H1 (cell line): ENCODE results near the gene CCBE1. TPM values are rescaled to one million over a fixed set of nuclear protein-coding genes. Genes with fewer than 3 reads are reported as not detected.

Experiments used
- CTCF ChIA-PET: fragments of 300-600 bp; sonication (Branson Sonifier 250); formaldehyde crosslinking; loops from one replicate; lab custom pipeline; 2021; ENCODE audit not compliant: partially characterized antibody; lab: Charles Lee
- POLR2A ChIA-PET: fragments of 300-600 bp; sonication (Branson Sonifier 250); formaldehyde crosslinking; loops from one replicate; lab custom pipeline; 2021; ENCODE audit warnings: inconsistent platforms; ENCODE audit not compliant: partially characterized antibody; lab: Charles Lee
- DNase-seq, 2 experiments: peaks; one replicate each; pipeline versions ENCODE4 v3.0.0 to v3.0.0-alpha.2; 2010 to 2022; ENCODE audit warnings: low spot score in 2 of 2, low read depth in 1 of 2, mixed read lengths in 1 of 2
- FAIRE-seq: peaks from 2 replicates; lab custom pipeline; 2011; peaks lifted over from hg19 to GRCh38; lab: Jason Lieb, UNC
- H2AFZ ChIP-seq: 2 replicates; pipeline ENCODE4 v1.8.1; 2012; ENCODE audit warnings: low read length, inconsistent platforms
- H2AK5ac ChIP-seq: 2 replicates; pipeline ENCODE4 v1.6.1; 2013; ENCODE audit warnings: low read depth, low read length
- H2BK120ac ChIP-seq: replicated peaks from 2 replicates; pipeline ENCODE3; 2013; ENCODE audit warnings: low read depth, low read length, inconsistent platforms
- H2BK12ac ChIP-seq: 2 replicates; pipeline ENCODE4 v1.6.1; 2013; ENCODE audit warnings: low read depth, low read length
- H2BK15ac ChIP-seq: 2 replicates; pipeline ENCODE4 v1.6.1; 2013; ENCODE audit warnings: low read length
- H2BK20ac ChIP-seq: 2 replicates; pipeline ENCODE4 v1.6.1; 2013; ENCODE audit warnings: low read length
- H2BK5ac ChIP-seq: 2 replicates; pipeline ENCODE4 v1.6.1; 2013; ENCODE audit warnings: low read depth, low read length
- H3K14ac ChIP-seq: 2 replicates; pipeline ENCODE4 v1.6.1; 2013; ENCODE audit warnings: inconsistent platforms; ENCODE audit not compliant: insufficient read length
- H3K18ac ChIP-seq: 2 replicates; pipeline ENCODE4 v1.6.1; 2013; ENCODE audit warnings: low read length; ENCODE audit errors: extremely low read depth
- H3K23ac ChIP-seq: 2 replicates; pipeline ENCODE4 v1.6.1; 2013; ENCODE audit warnings: inconsistent platforms; ENCODE audit not compliant: insufficient read length
- H3K23me2 ChIP-seq: 2 replicates; pipeline ENCODE4 v1.6.1; 2013; ENCODE audit warnings: low read depth, low read length
- H3K27ac ChIP-seq: 2 replicates; pipeline ENCODE4 v1.6.1; 2011; ENCODE audit warnings: low read depth, low read length, inconsistent platforms
- H3K27me3 ChIP-seq, 4 experiments: replicated peaks in 1 of 4; 1 replicate in 1 of 4; 2 replicates in 3 of 4; pipeline versions ENCODE4 v1.6.1 to v1.8.1; 2011 to 2013; ENCODE audit warnings: low read length in 3 of 4, mild to moderate bottlenecking in 3 of 4, inconsistent platforms in 2 of 4, mixed read lengths in 2 of 4, moderate library complexity in 1 of 4; ENCODE audit not compliant: control insufficient read depth in 3 of 4, insufficient read depth in 3 of 4; ENCODE audit errors: extremely low read depth in 1 of 4
- H3K36me3 ChIP-seq, 4 experiments: 2 replicates each; pipeline versions ENCODE4 v1.6.1 to v1.8.1; 2011 to 2013; ENCODE audit warnings: mild to moderate bottlenecking in 4 of 4, low read length in 3 of 4, moderate library complexity in 2 of 4, control low read depth in 1 of 4, inconsistent platforms in 1 of 4; ENCODE audit not compliant: insufficient read depth in 4 of 4, control insufficient read depth in 2 of 4
- H3K4ac ChIP-seq: replicated peaks from 2 replicates; pipeline ENCODE3; 2013; ENCODE audit warnings: low read length, low read depth, mixed read lengths, inconsistent platforms; ENCODE audit not compliant: insufficient read length
- H3K4me1 ChIP-seq, 4 experiments: replicated peaks in 1 of 4; 1 replicate in 1 of 4; 2 replicates in 3 of 4; pipeline versions ENCODE4 v1.6.1 to v1.8.1; 2011 to 2013; ENCODE audit warnings: low read length in 3 of 4, inconsistent platforms in 2 of 4, mixed read lengths in 1 of 4; ENCODE audit not compliant: insufficient read depth in 4 of 4, control insufficient read depth in 3 of 4
- H3K4me2 ChIP-seq, 2 experiments: 2 replicates each; pipeline versions ENCODE4 v1.6.1 to v1.8.1; 2011 to 2013; ENCODE audit warnings: low read depth in 2 of 2, low read length in 2 of 2, control low read depth in 1 of 2, inconsistent platforms in 1 of 2, mild to moderate bottlenecking in 1 of 2; ENCODE audit not compliant: insufficient read depth in 1 of 2
- H3K4me3 ChIP-seq, 4 experiments: fragments of 200-600, 300-600 bp in 1 of 4; sonication (generic), shearing (Covaris generic), sonication (Bioruptor Twin) in 1 of 4; 2 replicates each; pipeline versions ENCODE4 v1.5.1 to v1.8.1; 2011 to 2016; ENCODE audit warnings: low read length in 4 of 4, low read depth in 3 of 4, control low read depth in 2 of 4, inconsistent platforms in 2 of 4, mild to moderate bottlenecking in 2 of 4, mixed read lengths in 1 of 4, moderate library complexity in 1 of 4; ENCODE audit not compliant: insufficient read depth in 2 of 4; ENCODE audit errors: extremely low read depth in 1 of 4
- H3K56ac ChIP-seq: replicated peaks from 2 replicates; pipeline ENCODE3; 2013; ENCODE audit warnings: low read depth, mild to moderate bottlenecking, mixed read lengths, low read length, inconsistent platforms; ENCODE audit not compliant: insufficient read length
- H3K79me1 ChIP-seq: 2 replicates; pipeline ENCODE4 v1.6.1; 2013; ENCODE audit warnings: low read depth, low read length, control low read depth
- H3K79me2 ChIP-seq, 2 experiments: 2 replicates each; pipeline versions ENCODE4 v1.6.1 to v1.8.1; 2012 to 2013; ENCODE audit warnings: low read length in 2 of 2, mild to moderate bottlenecking in 2 of 2, inconsistent platforms in 1 of 2; ENCODE audit not compliant: insufficient read depth in 2 of 2, control insufficient read depth in 1 of 2
- H3K9ac ChIP-seq, 4 experiments: replicated peaks in 1 of 4; 1 replicate in 1 of 4; 2 replicates in 3 of 4; pipeline versions ENCODE4 v1.6.1 to v1.8.1; 2011 to 2013; ENCODE audit warnings: low read depth in 3 of 4, low read length in 3 of 4, control low read depth in 2 of 4, mild to moderate bottlenecking in 2 of 4, moderate library complexity in 2 of 4, inconsistent platforms in 1 of 4; ENCODE audit errors: extremely low read depth in 1 of 4
- H3K9me3 ChIP-seq, 2 experiments: 2 replicates each; pipeline versions ENCODE4 v1.6.1 to v1.8.1; 2012 to 2013; ENCODE audit warnings: mild to moderate bottlenecking in 2 of 2, moderate library complexity in 2 of 2, control low read depth in 1 of 2, inconsistent platforms in 1 of 2, low read depth in 1 of 2, low read length in 1 of 2, mixed read lengths in 1 of 2; ENCODE audit not compliant: insufficient read depth in 2 of 2
- H4K20me1 ChIP-seq, 2 experiments: replicated peaks in 1 of 2; 2 replicates each; pipeline versions ENCODE3 to v1.8.1; 2011 to 2013; ENCODE audit warnings: inconsistent platforms in 2 of 2, low read length in 2 of 2, mild to moderate bottlenecking in 1 of 2; ENCODE audit not compliant: insufficient read depth in 2 of 2, control insufficient read depth in 1 of 2
- H4K5ac ChIP-seq: 2 replicates; pipeline ENCODE4 v1.6.1; 2013; ENCODE audit warnings: low read length, low read depth, mixed read lengths, inconsistent platforms; ENCODE audit not compliant: insufficient read length
- H4K8ac ChIP-seq: 2 replicates; pipeline ENCODE4 v1.8.0; 2013; ENCODE audit warnings: mild to moderate bottlenecking, moderate library complexity, low read length, inconsistent platforms; ENCODE audit not compliant: insufficient read depth; ENCODE audit errors: extremely low read depth
- H4K91ac ChIP-seq: replicated peaks from 2 replicates; pipeline ENCODE3; 2013; ENCODE audit warnings: low read length, mixed read lengths, inconsistent platforms; ENCODE audit not compliant: insufficient read length
- ASH2L ChIP-seq: fragments of 200-600, 300-600 bp; sonication (generic); IDR thresholded peaks from one replicate; pipeline ENCODE4 v1.7.1; 2017; ENCODE audit warnings: low read length
- BRCA1 ChIP-seq: IDR thresholded peaks from 2 replicates; pipeline ENCODE4 v1.6.1; 2012; ENCODE audit warnings: low read depth, low read length, improper control_type of control experiment
- CHD2 ChIP-seq: IDR thresholded peaks from 2 replicates; pipeline ENCODE4 v1.6.1; 2012; ENCODE audit warnings: low read length, improper control_type of control experiment
- EGR1 ChIP-seq: IDR thresholded peaks from 2 replicates; pipeline ENCODE4 v1.6.1; 2011; ENCODE audit warnings: low read depth, low read length, borderline replicate concordance
- FOSL1 ChIP-seq: IDR thresholded peaks from 2 replicates; pipeline ENCODE4 v1.6.1; 2011; ENCODE audit warnings: mild to moderate bottlenecking, low read depth, low read length, moderate library complexity; ENCODE audit not compliant: insufficient read depth
- KDM4A ChIP-seq: IDR thresholded peaks from one replicate; pipeline ENCODE4 v1.7.1; 2012; ENCODE audit warnings: low read depth, mild to moderate bottlenecking, moderate library complexity, low read length, inconsistent platforms; ENCODE audit not compliant: severe bottlenecking
- NANOG ChIP-seq: IDR thresholded peaks from 2 replicates; pipeline ENCODE4 v1.6.1; 2011; ENCODE audit warnings: low read length, low read depth, mild to moderate bottlenecking, inconsistent platforms; ENCODE audit not compliant: insufficient read depth, poor library complexity, severe bottlenecking
- POLR2AphosphoS5 ChIP-seq: IDR thresholded peaks from 2 replicates; pipeline ENCODE4 v1.6.1; 2011; ENCODE audit warnings: low read depth, low read length
- SP1 ChIP-seq: IDR thresholded peaks from 2 replicates; pipeline ENCODE4 v1.6.1; 2011; ENCODE audit warnings: low read depth, low read length
- YY1 ChIP-seq: IDR thresholded peaks from 2 replicates; pipeline ENCODE4 v1.6.1; 2011; ENCODE audit warnings: low read depth, mild to moderate bottlenecking, low read length
- WGBS, 2 experiments: shearing (Covaris generic) in 1 of 2; methylation state at CpG; one replicate each; pipeline versions ENCODE4 v1.1.6 to v1.1.7; 2013 to 2015; ENCODE audit warnings: low lambda C conversion rate in 2 of 2, mixed read lengths in 2 of 2, inconsistent platforms in 1 of 2, low coverage in 1 of 2, missing lambda C conversion rate in 1 of 2; ENCODE audit not compliant: insufficient replicate concordance in 2 of 2, insufficient coverage in 1 of 2, insufficient read length in 1 of 2; ENCODE audit errors: extremely low coverage in 1 of 2, missing lambda C conversion rate in 1 of 2; 5-methylcytosine and 5-hydroxymethylcytosine counted together
- polyA plus RNA-seq, 7 experiments: library from polyadenylated mRNA; depleted of rRNA in 3 of 7; stranded (reverse) in 5 of 7; unstranded in 2 of 7; fragments of >200 nt in 5 of 7; fragments of 200-250 nt in 2 of 7; gene quantifications; 1 replicate in 5 of 7; 2 replicates in 1 of 7; 4 replicates in 1 of 7; pipeline versions ENCODE4 v1.2.1 to v1.2.3, GENCODE V29; 2011 to 2013; ENCODE audit warnings: missing spikeins in 2 of 7, mixed read lengths in 2 of 7
- total RNA-seq: library from RNA; stranded (reverse); fragmentation: NEBNext Ultra II Directional; extraction: Animal tissue kit (Norgen Biotek cat#: 25700); gene quantifications from 2 replicates; pipeline ENCODE4 v1.2.1, GENCODE V29; 2021

CCBE1 gene
- total and polyA plus RNA-seq, 2 of the 8 experiments (the other 6 are each of a cell fraction or from before 2014, with no cell fraction given), result 2.1 to 2.6 TPM

GRCh38 chr18:59484561-59485328 is 212.5 kb downstream of the CCBE1 start:
- H3K4me3 ChIP-seq, result no peak overlapping the region
- H3K79me1 ChIP-seq, result no peaks in the 10 kb centered on the region
- no peak overlapping the region for H3K27ac ChIP-seq
- no peak overlapping the region for H2BK5ac ChIP-seq
- H3K23me2 ChIP-seq, result no peaks in the 10 kb centered on the region
- no peak overlapping the region for H2AK5ac ChIP-seq
- no peaks in the 10 kb centered on the region for H3K9me3 ChIP-seq
- no peak for DNase-seq
- CTCF ChIA-PET, result interaction anchor here (1.0 to 1.8 kb wide), 2 partner anchors 25 to 53 kb away, joined by 7 read pairs; no protein-coding TSS in a partner anchor
- no peak overlapping the region for H3K18ac ChIP-seq
- H3K79me2 ChIP-seq, result no peaks in the 10 kb centered on the region
- H3K56ac ChIP-seq, result no peak overlapping the region
- H3K4me1 ChIP-seq, result no peaks in the 10 kb centered on the region
- H3K4me2 ChIP-seq, result no peak overlapping the region
- H3K23ac ChIP-seq, result no peak overlapping the region
- H2BK12ac ChIP-seq, result no peak overlapping the region
- H2BK20ac ChIP-seq, result no peak overlapping the region
- no peak overlapping the region for H3K9ac ChIP-seq
- H2BK120ac ChIP-seq, result no peak overlapping the region
- no peak overlapping the region for H3K14ac ChIP-seq
- FAIRE-seq, result no peak
- no peaks in the 10 kb centered on the region for H3K27me3 ChIP-seq
- H4K91ac ChIP-seq, result no peak overlapping the region
- H4K5ac ChIP-seq, result no peak overlapping the region
- no peak overlapping the region for H2AFZ ChIP-seq
- H2BK15ac ChIP-seq, result no peak overlapping the region
- H3K4ac ChIP-seq, result no peak overlapping the region
- no peaks in the 10 kb centered on the region for H3K36me3 ChIP-seq
- H4K8ac ChIP-seq, result no peak overlapping the region
- POLR2A ChIA-PET, result no interaction called here
- 76% methylated on average over 8 of the region's 8 CpGs; no CpG with 5 or more reads in 1 of the 2 experiments for WGBS, 2 experiments
- no peaks in the 10 kb centered on the region for H4K20me1 ChIP-seq
- TF ChIP-seq SP1 (no peak), FOSL1 (no peak), BRCA1 (no peak), CHD2 (no peak), EGR1 (no peak), KDM4A (no peak), YY1 (no peak), ASH2L (no peak), NANOG (no peak), POLR2AphosphoS5 (no peak)
